K562 (cell line): ENCODE measurements around the gene FYB1. TPM values are rescaled to one million over a fixed set of nuclear protein-coding genes. Genes with fewer than 3 reads are reported as not detected.

Source experiments
- AFF4 ChIP-seq: sonication (generic); formaldehyde crosslinking; IDR thresholded peaks from 2 replicates; pipeline ENCODE4 v1.8.0; 2023; ENCODE audit warnings: mild to moderate bottlenecking, missing genetic modification reagents
- ELK1 ChIP-seq: sonication (generic); formaldehyde crosslinking; IDR thresholded peaks from 2 replicates; pipeline ENCODE4 v1.8.1; 2022; ENCODE audit warnings: missing genetic modification reagents
- EP400 ChIP-seq: fragments of 450-650 bp; IDR thresholded peaks from 2 replicates; pipeline ENCODE4 v1.6.1; 2017; ENCODE audit warnings: antibody characterized with exemption, mild to moderate bottlenecking, moderate library complexity
- GTF2A2 ChIP-seq: IDR thresholded peaks from 2 replicates; pipeline ENCODE4 v1.6.1; 2016; ENCODE audit warnings: mild to moderate bottlenecking, missing genetic modification characterization, missing compliant biosample characterization
- HEY1 ChIP-seq: fragments of 250-450 bp; sonication (Bioruptor Pico); IDR thresholded peaks from 2 replicates; pipeline ENCODE4 v1.5.0; 2020; ENCODE audit warnings: mild to moderate bottlenecking, moderate library complexity, borderline replicate concordance
- MEF2D ChIP-seq: conservative IDR thresholded peaks from 2 replicates; pipeline ENCODE4 v1.6.1; 2016; ENCODE audit warnings: low read depth, missing genetic modification characterization, missing compliant biosample characterization
- NEUROD1 ChIP-seq: fragments of 150-350 bp; IDR thresholded peaks from 2 replicates; pipeline ENCODE4 v1.6.1; 2014; ENCODE audit warnings: borderline replicate concordance, low read length, low read depth; ENCODE audit not compliant: partially characterized antibody
- NFRKB ChIP-seq: fragments of 450-650 bp; IDR thresholded peaks from 2 replicates; pipeline ENCODE4 v1.6.1; 2016; ENCODE audit warnings: low read depth
- POLR2B ChIP-seq: fragments of 450-650 bp; IDR thresholded peaks from 2 replicates; pipeline ENCODE4 v1.6.1; 2018; ENCODE audit warnings: low read depth; ENCODE audit not compliant: partially characterized antibody
- PTTG1 ChIP-seq: fragments of 450-650 bp; IDR thresholded peaks from 2 replicates; pipeline ENCODE4 v1.6.1; 2016; ENCODE audit warnings: low read depth, mild to moderate bottlenecking, missing genetic modification characterization, missing compliant biosample characterization
- STAT5A ChIP-seq: IDR thresholded peaks from 2 replicates; pipeline ENCODE4 v1.6.1; 2012; ENCODE audit warnings: low read length, inconsistent platforms, borderline replicate concordance
- THRB ChIP-seq: fragments of 450-650 bp; formaldehyde crosslinking; conservative IDR thresholded peaks from 2 replicates; pipeline ENCODE4 v1.4.0; 2022; ENCODE audit warnings: mild to moderate bottlenecking, missing genetic modification characterization
- USF2 ChIP-seq: sonication (generic); formaldehyde crosslinking; IDR thresholded peaks from 2 replicates; pipeline ENCODE4 v1.5.0; 2020; ENCODE audit warnings: missing genetic modification reagents
- ZBTB34 ChIP-seq: fragments of 250-450 bp; sonication (Bioruptor Pico); IDR thresholded peaks from 2 replicates; pipeline ENCODE4 v1.8.0; 2021; ENCODE audit warnings: mild to moderate bottlenecking, moderate library complexity
- ZFX ChIP-seq: sonication (generic); formaldehyde crosslinking; IDR thresholded peaks from 2 replicates; pipeline ENCODE4 v1.8.0; 2022; ENCODE audit warnings: mild to moderate bottlenecking, missing genetic modification reagents, moderate library complexity
- ZNF57 ChIP-seq: fragments of 450-650 bp; formaldehyde crosslinking; IDR thresholded peaks from 2 replicates; pipeline ENCODE4 v1.4.0; 2020; ENCODE audit warnings: mild to moderate bottlenecking, moderate library complexity
- ZNF655 ChIP-seq: fragments of 250-450 bp; sonication (Bioruptor Pico); IDR thresholded peaks from 2 replicates; pipeline ENCODE4 v1.5.0; 2021
- polyA plus RNA-seq, 8 experiments: library from polyadenylated mRNA; depleted of rRNA in 4 of 8; stranded (reverse) in 5 of 8; unstranded in 3 of 8; fragments of >200 nt; fragmentation: Nextera tagmentation in 2 of 8; fragmentation: Illumina TruSeq in 1 of 8; extraction: Ambion mirVana in 2 of 8; extraction: Trizol in 1 of 8; gene quantifications; 2 replicates each; pipeline versions ENCODE4 v1.2.1 to v1.2.3, GENCODE V29; 2011 to 2014; ENCODE audit warnings: inconsistent platforms in 1 of 8, missing spikeins in 1 of 8
- total RNA-seq, 7 experiments: library from RNA; depleted of rRNA in 6 of 7; stranded (reverse); fragments of >200 nt in 6 of 7; fragmentation: Illumina TruSeq in 2 of 7; extraction: Trizol in 2 of 7; gene quantifications; 2 replicates each; pipeline versions ENCODE4 v1.2.1 to v1.2.3, GENCODE V29; 2011 to 2021; ENCODE audit warnings: low replicate concordance in 1 of 7

The FYB1 gene
- total and polyA plus RNA-seq, 9 of the 15 experiments (the other 6 are each of a cell fraction or from before 2014, with no cell fraction given) = 4.7 to 31.5 (median 9.7) TPM

GRCh38 chr5:39074017-39074814, 145.1 kb downstream of the FYB1 start, which contains the start of gene RICTOR (continued):
- TF ChIP-seq ZNF655 (no peak), THRB (peak; percentile 79; the same call in 1 of the 2 replicates), ZFX (CRISPR knock-in tag) (peak; percentile 92), ELK1 (CRISPR knock-in tag) (no peak), HEY1 (CRISPR knock-in tag) (no peak), MEF2D (tag) (no peak), NEUROD1 (peak; percentile 12), STAT5A (no peak), EP400 (peak; percentile 57; the same call in 1 of the 2 replicates), ZBTB34 (CRISPR knock-in tag) (no peak), NFRKB (peak; percentile 76), USF2 (CRISPR knock-in tag) (no peak), AFF4 (CRISPR knock-in tag) (peak; percentile 83), GTF2A2 (no peak), ZNF57 (0 out of 2 replicates have a peak, but pooled peaks have one; percentile 14), PTTG1 (tag) (no peak), POLR2B (peak; percentile 86)
